HCT116 (cell line): ENCODE results near the gene U2AF1L4. TPM values are rescaled to one million over a fixed set of nuclear protein-coding genes. Genes with fewer than 3 reads are reported as not detected.
A peak's percentile ranks its signal among the peaks of the same experiment; 100 is the strongest.

Experiments
- ATAC-seq: fragments of 200-7000 bp; cut with Tn5 transposase; 2 replicates; pipeline ENCODE4 v1.9.1; 2020; ENCODE audit warnings: mild to moderate bottlenecking, moderate library complexity
- BruUV-seq: library from RNA; stranded (reverse); fragments of 400-500 nt; replicated peaks from 2 replicates; lab custom pipeline; 2021; lab: Mats Ljungman, UMichigan
- CTCF ChIA-PET: fragments of 300-600 bp; sonication (Branson Sonifier 250); formaldehyde crosslinking; loops from one replicate; lab custom pipeline; 2021; ENCODE audit warnings: antibody characterized with exemption; lab: Charles Lee
- POLR2A ChIA-PET: fragments of 300-600, 350-600 bp; sonication (Branson Sonifier 250); formaldehyde crosslinking; loops from one replicate; lab custom pipeline; 2021; ENCODE audit warnings: antibody characterized with exemption; lab: Charles Lee
- RAD21 ChIA-PET, 2 experiments: fragments of 300-600 bp; sonication (Branson Sonifier 250); formaldehyde crosslinking; loops; one replicate each; lab custom pipeline; 2023; ENCODE audit warnings: low total read pairs in 2 of 2; ENCODE audit not compliant: uncharacterized antibody in 2 of 2, unreplicated experiment in 2 of 2, low non-redundant PET in 1 of 2; lab: Charles Lee
- DNase-seq: peaks from one replicate; pipeline ENCODE4 v3.0.0-alpha.2; 2010; ENCODE audit warnings: low read depth, low spot score
- H2AFZ ChIP-seq: fragments of 200-600 bp; shearing (Covaris generic), sonication (generic); 2 replicates; pipeline ENCODE4 v1.6.1; 2017; ENCODE audit warnings: low read depth, mixed run types, mixed read lengths, antibody characterized with exemption, low read length; ENCODE audit not compliant: poor library complexity, severe bottlenecking
- H3K27ac ChIP-seq: 2 replicates; pipeline ENCODE4 v1.5.1; 2012; ENCODE audit warnings: low read depth, low read length
- H3K27me3 ChIP-seq: fragments of 200-600 bp; sonication (generic); 2 replicates; pipeline ENCODE4 v1.6.1; 2016; ENCODE audit warnings: mixed run types, low read length, mixed read lengths; ENCODE audit not compliant: insufficient read depth
- H3K36me3 ChIP-seq, 2 experiments: fragments of 200-500 bp in 1 of 2; fragments of 200-600 bp in 1 of 2; sonication (Bioruptor generic) in 1 of 2; sonication (generic) in 1 of 2; 2 replicates each; pipeline versions ENCODE4 v1.5.1 to v1.6.1; 2014 to 2016; ENCODE audit warnings: low read length in 2 of 2, inconsistent platforms in 1 of 2, mixed read lengths in 1 of 2, mixed run types in 1 of 2; ENCODE audit not compliant: insufficient read depth in 2 of 2, control insufficient read depth in 1 of 2
- H3K4me1 ChIP-seq, 2 experiments: fragments of 200-600 bp in 1 of 2; sonication (generic) in 1 of 2; 2 replicates each; pipeline versions ENCODE4 v1.5.1 to v1.6.1; 2012 to 2017; ENCODE audit warnings: low read length in 2 of 2, inconsistent platforms in 1 of 2, mild to moderate bottlenecking in 1 of 2, mixed read lengths in 1 of 2, mixed run types in 1 of 2, moderate library complexity in 1 of 2; ENCODE audit not compliant: insufficient read depth in 2 of 2, control insufficient read depth in 1 of 2
- H3K4me2 ChIP-seq: fragments of 200-600 bp; sonication (generic); 2 replicates; pipeline ENCODE4 v1.6.1; 2017; ENCODE audit warnings: mixed run types, low read length, mixed read lengths
- H3K4me3 ChIP-seq, 2 experiments: fragments of 200-600 bp in 1 of 2; sonication (generic) in 1 of 2; replicated peaks in 1 of 2; 2 replicates each; pipeline ENCODE4 v1.5.1; 2011 to 2016; ENCODE audit warnings: low read length in 2 of 2, control low read depth in 1 of 2, low read depth in 1 of 2, mild to moderate bottlenecking in 1 of 2, mixed read lengths in 1 of 2, mixed run types in 1 of 2
- H3K79me2 ChIP-seq: fragments of 200-600 bp; sonication (generic); 2 replicates; pipeline ENCODE4 v1.6.1; 2017; ENCODE audit warnings: mild to moderate bottlenecking, mixed run types, low read length, moderate library complexity, mixed read lengths; ENCODE audit not compliant: insufficient read depth
- H3K9ac ChIP-seq: fragments of 200-600 bp; sonication (generic); 2 replicates; pipeline ENCODE4 v1.6.1; 2016; ENCODE audit warnings: low read length, mixed read lengths
- H3K9me2 ChIP-seq: fragments of 200-600 bp; sonication (generic), shearing (Covaris generic); 2 replicates; pipeline ENCODE4 v1.6.1; 2017; ENCODE audit warnings: mixed run types, mild to moderate bottlenecking, moderate library complexity; ENCODE audit not compliant: insufficient read depth
- H3K9me3 ChIP-seq, 2 experiments: fragments of 200-500 bp in 1 of 2; fragments of 200-600 bp in 1 of 2; sonication (Bioruptor generic) in 1 of 2; sonication (generic) in 1 of 2; 2 replicates each; pipeline ENCODE4 v1.6.1; 2014 to 2017; ENCODE audit warnings: low read length in 2 of 2, mixed read lengths in 2 of 2, inconsistent platforms in 1 of 2, low read depth in 1 of 2, mild to moderate bottlenecking in 1 of 2, mixed run types in 1 of 2, moderate library complexity in 1 of 2; ENCODE audit not compliant: control insufficient read depth in 1 of 2, insufficient read depth in 1 of 2
- H4K20me1 ChIP-seq: fragments of 200-600 bp; sonication (generic), shearing (Covaris generic); 2 replicates; pipeline ENCODE4 v1.6.1; 2017; ENCODE audit warnings: mixed run types, mild to moderate bottlenecking, moderate library complexity; ENCODE audit not compliant: insufficient read depth
- ATF3 ChIP-seq: IDR thresholded peaks from 2 replicates; pipeline ENCODE4 v1.6.1; 2012
- CEBPB ChIP-seq: IDR thresholded peaks from 2 replicates; pipeline ENCODE4 v1.6.1; 2012; ENCODE audit warnings: low read depth
- EGR1 ChIP-seq: IDR thresholded peaks from 2 replicates; pipeline ENCODE4 v1.6.1; 2012; ENCODE audit warnings: low read depth
- POLR2A ChIP-seq: IDR thresholded peaks from 2 replicates; pipeline ENCODE4 v1.7.0; 2011; ENCODE audit warnings: borderline replicate concordance; ENCODE audit not compliant: insufficient read depth, insufficient read length; ENCODE audit errors: extremely low read depth
- POLR2AphosphoS5 ChIP-seq: IDR thresholded peaks from 2 replicates; pipeline ENCODE4 v1.6.1; 2011; ENCODE audit warnings: mild to moderate bottlenecking, low read depth, low read length, moderate library complexity
- SP1 ChIP-seq: IDR thresholded peaks from 2 replicates; pipeline ENCODE4 v1.6.1; 2012; ENCODE audit warnings: low read depth
- TCF7L2 ChIP-seq: IDR thresholded peaks from 2 replicates; pipeline ENCODE4 v1.7.0; 2011; ENCODE audit warnings: borderline replicate concordance, inconsistent platforms; ENCODE audit not compliant: insufficient read depth, insufficient read length; ENCODE audit errors: extremely low read depth
- YY1 ChIP-seq: IDR thresholded peaks from 2 replicates; pipeline ENCODE4 v1.6.1; 2011; ENCODE audit warnings: low read length, low read depth, moderate library complexity, mild to moderate bottlenecking; ENCODE audit not compliant: insufficient replicate concordance; ENCODE audit errors: extremely low read depth
- ZFX ChIP-seq: fragments of 450-650 bp; IDR thresholded peaks from 2 replicates; pipeline ENCODE4 v1.6.1; 2017
- ZNF274 ChIP-seq: fragments of 200-500 bp; sonication (Bioruptor generic); IDR thresholded peaks from 2 replicates; pipeline ENCODE4 v1.6.1; 2014; ENCODE audit warnings: mild to moderate bottlenecking, low read depth, low read length, inconsistent platforms
- intact Hi-C: fragments of 100-400 bp; cut with micrococcal nuclease; formaldehyde crosslinking; loops from 2 replicates; pipeline ENCODE4 v1.10.0; 2022
- total RNA-seq: library from RNA; stranded (reverse); gene quantifications from one replicate; pipeline ENCODE4 v1.2.1, GENCODE V29; 2021; ENCODE audit not compliant: unreplicated experiment

U2AF1L4 gene
- total RNA-seq, 1 experiment from 2014 or later, result 15.6 TPM

- peak; percentile 97 for ATAC-seq
- Histone ChIP-seq H4K20me1 (no peaks in the 10 kb centered on the region), H3K4me1 (peaks cover 14 to 25% of the 10 kb centered on the region in 2 experiments), H3K27me3 (no peaks in the 10 kb centered on the region), H3K9me2 (no peaks in the 10 kb centered on the region), H3K4me3 (peak within 1 kb of the TSS; percentile 92 to 96), H2AFZ (peak within 1 kb of the TSS; percentile 18), H3K79me2 (peaks cover 17% of the 10 kb centered on the region), H3K9me3 (no peaks in the 10 kb centered on the region), H3K36me3 (peaks cover 4 to 12% of the 10 kb centered on the region in 2 experiments; a peak in 3 of 4 replicates), H3K4me2 (peak within 1 kb of the TSS; percentile 83), H3K9ac (peak within 1 kb of the TSS; percentile 92), H3K27ac (peak within 1 kb of the TSS; percentile 75)
- DNase-seq, result peak; percentile 99
- BruUV-seq, result TSS peak; percentile 77
- RAD21 ChIA-PET, result interaction anchor here in 1 of 2 experiments (0.6 kb wide), 1 partner anchor 10 kb away, joined by 6 read pairs; no protein-coding TSS in a partner anchor
- POLR2A ChIA-PET, result interaction anchor here (0.9 to 2.3 kb wide), 3 partner anchors 9 to 13 kb away, joined by 3 to 20 read pairs (median 4); partner anchors contain the start of genes LIN37, PSENEN and U2AF1L4
- TF ChIP-seq YY1 (peak; percentile 76), SP1 (peak; percentile 99), CEBPB (no peak), ATF3 (no peak), POLR2AphosphoS5 (peak; percentile 74), ZFX (peak; percentile 21; the same call in 1 of the 2 replicates), EGR1 (peak; percentile 96), TCF7L2 (peak; percentile 93), POLR2A (peak; percentile 56), ZNF274 (no peak)
- intact Hi-C loops, result no loop called here
- CTCF ChIA-PET, result interaction anchor here (1.0 kb wide), 1 partner anchor 10 kb away, joined by 5 read pairs; the partner anchor contains the start of gene LIN37
These were observed 12.8 kb upstream of the U2AF1L4 start, which contains the start of gene PROSER3 for GRCh38 chr19:35757749-35758608. Gene PROSER3, plus strand, starts transcription at chr19:35758176. Its CDS starts 40 bp downstream, at chr19:35758216.
